Peyer's patch (tissue), 4 donors: Measurements from ENCODE around the gene ZNF280A.

ENCODE experiments used
- CTCF ChIP-seq, 6 experiments: fragments of 450-650 bp in 4 of 6; fragments of 200-600 bp in 2 of 6; sonication (generic) in 1 of 6; IDR thresholded peaks; one replicate each; pipeline ENCODE4 v1.5.1; 2017 to 2019; ENCODE audit warnings: antibody characterized with exemption in 6 of 6, mild to moderate bottlenecking in 3 of 6, moderate library complexity in 1 of 6
- POLR2A ChIP-seq, 2 donors: fragments of 450-650 bp; IDR thresholded peaks; one replicate each; pipeline ENCODE4 v1.5.1; 2017; ENCODE audit warnings: antibody characterized with exemption in 2 of 2, mild to moderate bottlenecking in 2 of 2, moderate library complexity in 2 of 2

GRCh38 chr22:22498267-22498666, 21.8 kb downstream of the ZNF280A start:
- TF ChIP-seq POLR2A (IDR thresholded peaks at IDR 0.05) (no peak), CTCF (IDR thresholded peaks at IDR 0.05) (no peak)
